H1 (cell line): ENCODE measurements around the gene KCP. TPM values are rescaled to one million over a fixed set of nuclear protein-coding genes. Genes with fewer than 3 reads are reported as not detected.

Experiments
- CTCF ChIA-PET: fragments of 300-600 bp; sonication (Branson Sonifier 250); formaldehyde crosslinking; loops from one replicate; lab custom pipeline; 2021; ENCODE audit not compliant: partially characterized antibody; lab: Charles Lee
- POLR2A ChIA-PET: fragments of 300-600 bp; sonication (Branson Sonifier 250); formaldehyde crosslinking; loops from one replicate; lab custom pipeline; 2021; ENCODE audit warnings: inconsistent platforms; ENCODE audit not compliant: partially characterized antibody; lab: Charles Lee
- DNase-seq, 2 experiments: peaks; one replicate each; pipeline versions ENCODE4 v3.0.0 to v3.0.0-alpha.2; 2010 to 2022; ENCODE audit warnings: low spot score in 2 of 2, low read depth in 1 of 2, mixed read lengths in 1 of 2
- FAIRE-seq: peaks from 2 replicates; lab custom pipeline; 2011; peaks lifted over from hg19 to GRCh38; lab: Jason Lieb, UNC
- H2AFZ ChIP-seq: 2 replicates; pipeline ENCODE4 v1.8.1; 2012; ENCODE audit warnings: low read length, inconsistent platforms
- H2AK5ac ChIP-seq: 2 replicates; pipeline ENCODE4 v1.6.1; 2013; ENCODE audit warnings: low read depth, low read length
- H2BK120ac ChIP-seq: replicated peaks from 2 replicates; pipeline ENCODE3; 2013; ENCODE audit warnings: low read depth, low read length, inconsistent platforms
- H2BK12ac ChIP-seq: 2 replicates; pipeline ENCODE4 v1.6.1; 2013; ENCODE audit warnings: low read depth, low read length
- H2BK15ac ChIP-seq: 2 replicates; pipeline ENCODE4 v1.6.1; 2013; ENCODE audit warnings: low read length
- H2BK20ac ChIP-seq: 2 replicates; pipeline ENCODE4 v1.6.1; 2013; ENCODE audit warnings: low read length
- H2BK5ac ChIP-seq: 2 replicates; pipeline ENCODE4 v1.6.1; 2013; ENCODE audit warnings: low read depth, low read length
- H3K14ac ChIP-seq: 2 replicates; pipeline ENCODE4 v1.6.1; 2013; ENCODE audit warnings: inconsistent platforms; ENCODE audit not compliant: insufficient read length
- H3K18ac ChIP-seq: 2 replicates; pipeline ENCODE4 v1.6.1; 2013; ENCODE audit warnings: low read length; ENCODE audit errors: extremely low read depth
- H3K23ac ChIP-seq: 2 replicates; pipeline ENCODE4 v1.6.1; 2013; ENCODE audit warnings: inconsistent platforms; ENCODE audit not compliant: insufficient read length
- H3K23me2 ChIP-seq: 2 replicates; pipeline ENCODE4 v1.6.1; 2013; ENCODE audit warnings: low read depth, low read length
- H3K27ac ChIP-seq: 2 replicates; pipeline ENCODE4 v1.6.1; 2011; ENCODE audit warnings: low read depth, low read length, inconsistent platforms
- H3K27me3 ChIP-seq, 4 experiments: replicated peaks in 1 of 4; 1 replicate in 1 of 4; 2 replicates in 3 of 4; pipeline versions ENCODE4 v1.6.1 to v1.8.1; 2011 to 2013; ENCODE audit warnings: low read length in 3 of 4, mild to moderate bottlenecking in 3 of 4, inconsistent platforms in 2 of 4, mixed read lengths in 2 of 4, moderate library complexity in 1 of 4; ENCODE audit not compliant: control insufficient read depth in 3 of 4, insufficient read depth in 3 of 4; ENCODE audit errors: extremely low read depth in 1 of 4
- H3K36me3 ChIP-seq, 4 experiments: 2 replicates each; pipeline versions ENCODE4 v1.6.1 to v1.8.1; 2011 to 2013; ENCODE audit warnings: mild to moderate bottlenecking in 4 of 4, low read length in 3 of 4, moderate library complexity in 2 of 4, control low read depth in 1 of 4, inconsistent platforms in 1 of 4; ENCODE audit not compliant: insufficient read depth in 4 of 4, control insufficient read depth in 2 of 4
- H3K4ac ChIP-seq: replicated peaks from 2 replicates; pipeline ENCODE3; 2013; ENCODE audit warnings: low read length, low read depth, mixed read lengths, inconsistent platforms; ENCODE audit not compliant: insufficient read length
- H3K4me1 ChIP-seq, 4 experiments: replicated peaks in 1 of 4; 1 replicate in 1 of 4; 2 replicates in 3 of 4; pipeline versions ENCODE4 v1.6.1 to v1.8.1; 2011 to 2013; ENCODE audit warnings: low read length in 3 of 4, inconsistent platforms in 2 of 4, mixed read lengths in 1 of 4; ENCODE audit not compliant: insufficient read depth in 4 of 4, control insufficient read depth in 3 of 4
- H3K4me2 ChIP-seq, 2 experiments: 2 replicates each; pipeline versions ENCODE4 v1.6.1 to v1.8.1; 2011 to 2013; ENCODE audit warnings: low read depth in 2 of 2, low read length in 2 of 2, control low read depth in 1 of 2, inconsistent platforms in 1 of 2, mild to moderate bottlenecking in 1 of 2; ENCODE audit not compliant: insufficient read depth in 1 of 2
- H3K4me3 ChIP-seq, 4 experiments: fragments of 200-600, 300-600 bp in 1 of 4; sonication (generic), shearing (Covaris generic), sonication (Bioruptor Twin) in 1 of 4; 2 replicates each; pipeline versions ENCODE4 v1.5.1 to v1.8.1; 2011 to 2016; ENCODE audit warnings: low read length in 4 of 4, low read depth in 3 of 4, control low read depth in 2 of 4, inconsistent platforms in 2 of 4, mild to moderate bottlenecking in 2 of 4, mixed read lengths in 1 of 4, moderate library complexity in 1 of 4; ENCODE audit not compliant: insufficient read depth in 2 of 4; ENCODE audit errors: extremely low read depth in 1 of 4
- H3K56ac ChIP-seq: replicated peaks from 2 replicates; pipeline ENCODE3; 2013; ENCODE audit warnings: low read depth, mild to moderate bottlenecking, mixed read lengths, low read length, inconsistent platforms; ENCODE audit not compliant: insufficient read length
- H3K79me1 ChIP-seq: 2 replicates; pipeline ENCODE4 v1.6.1; 2013; ENCODE audit warnings: low read depth, low read length, control low read depth
- H3K79me2 ChIP-seq, 2 experiments: 2 replicates each; pipeline versions ENCODE4 v1.6.1 to v1.8.1; 2012 to 2013; ENCODE audit warnings: low read length in 2 of 2, mild to moderate bottlenecking in 2 of 2, inconsistent platforms in 1 of 2; ENCODE audit not compliant: insufficient read depth in 2 of 2, control insufficient read depth in 1 of 2
- H3K9ac ChIP-seq, 4 experiments: replicated peaks in 1 of 4; 1 replicate in 1 of 4; 2 replicates in 3 of 4; pipeline versions ENCODE4 v1.6.1 to v1.8.1; 2011 to 2013; ENCODE audit warnings: low read depth in 3 of 4, low read length in 3 of 4, control low read depth in 2 of 4, mild to moderate bottlenecking in 2 of 4, moderate library complexity in 2 of 4, inconsistent platforms in 1 of 4; ENCODE audit errors: extremely low read depth in 1 of 4
- H3K9me3 ChIP-seq, 2 experiments: 2 replicates each; pipeline versions ENCODE4 v1.6.1 to v1.8.1; 2012 to 2013; ENCODE audit warnings: mild to moderate bottlenecking in 2 of 2, moderate library complexity in 2 of 2, control low read depth in 1 of 2, inconsistent platforms in 1 of 2, low read depth in 1 of 2, low read length in 1 of 2, mixed read lengths in 1 of 2; ENCODE audit not compliant: insufficient read depth in 2 of 2
- H4K20me1 ChIP-seq, 2 experiments: replicated peaks in 1 of 2; 2 replicates each; pipeline versions ENCODE3 to v1.8.1; 2011 to 2013; ENCODE audit warnings: inconsistent platforms in 2 of 2, low read length in 2 of 2, mild to moderate bottlenecking in 1 of 2; ENCODE audit not compliant: insufficient read depth in 2 of 2, control insufficient read depth in 1 of 2
- H4K5ac ChIP-seq: 2 replicates; pipeline ENCODE4 v1.6.1; 2013; ENCODE audit warnings: low read length, low read depth, mixed read lengths, inconsistent platforms; ENCODE audit not compliant: insufficient read length
- H4K8ac ChIP-seq: 2 replicates; pipeline ENCODE4 v1.8.0; 2013; ENCODE audit warnings: mild to moderate bottlenecking, moderate library complexity, low read length, inconsistent platforms; ENCODE audit not compliant: insufficient read depth; ENCODE audit errors: extremely low read depth
- H4K91ac ChIP-seq: replicated peaks from 2 replicates; pipeline ENCODE3; 2013; ENCODE audit warnings: low read length, mixed read lengths, inconsistent platforms; ENCODE audit not compliant: insufficient read length
- ASH2L ChIP-seq: fragments of 200-600, 300-600 bp; sonication (generic); IDR thresholded peaks from one replicate; pipeline ENCODE4 v1.7.1; 2017; ENCODE audit warnings: low read length
- CBX8 ChIP-seq: fragments of 300-800, 300-1000 bp; sonication (generic); IDR thresholded peaks from 2 replicates; pipeline ENCODE4 v1.7.1; 2016; ENCODE audit warnings: low read depth, low read length, borderline replicate concordance
- CEBPB ChIP-seq: IDR thresholded peaks from 2 replicates; pipeline ENCODE4 v1.6.1; 2012; ENCODE audit warnings: low read depth, low read length
- E2F6 ChIP-seq: IDR thresholded peaks from 2 replicates; pipeline ENCODE4 v1.6.1; 2012; ENCODE audit warnings: inconsistent platforms
- KDM1A ChIP-seq: fragments of 200-600, 300-600 bp; sonication (generic); IDR thresholded peaks from 2 replicates; pipeline ENCODE4 v1.7.1; 2016; ENCODE audit warnings: mild to moderate bottlenecking, low read length, borderline replicate concordance
- SIN3A ChIP-seq, 2 experiments: IDR thresholded peaks in 1 of 2; conservative IDR thresholded peaks in 1 of 2; 2 replicates each; pipeline ENCODE4 v1.6.1; 2011 to 2012; ENCODE audit warnings: low read length in 2 of 2, improper control_type of control experiment in 1 of 2, low read depth in 1 of 2, mild to moderate bottlenecking in 1 of 2
- SP4 ChIP-seq: IDR thresholded peaks from 2 replicates; pipeline ENCODE4 v1.6.1; 2012; ENCODE audit warnings: low read length, inconsistent platforms
- TCF12 ChIP-seq: IDR thresholded peaks from 2 replicates; pipeline ENCODE4 v1.6.1; 2011; ENCODE audit warnings: low read depth, mild to moderate bottlenecking, low read length
- YY1 ChIP-seq: IDR thresholded peaks from 2 replicates; pipeline ENCODE4 v1.6.1; 2011; ENCODE audit warnings: low read depth, mild to moderate bottlenecking, low read length
- ZNF274 ChIP-seq: IDR thresholded peaks from 2 replicates; pipeline ENCODE4 v1.7.0; 2012; ENCODE audit warnings: low read length, borderline replicate concordance; ENCODE audit errors: extremely low read depth
- WGBS, 2 experiments: shearing (Covaris generic) in 1 of 2; methylation state at CpG; one replicate each; pipeline versions ENCODE4 v1.1.6 to v1.1.7; 2013 to 2015; ENCODE audit warnings: low lambda C conversion rate in 2 of 2, mixed read lengths in 2 of 2, inconsistent platforms in 1 of 2, low coverage in 1 of 2, missing lambda C conversion rate in 1 of 2; ENCODE audit not compliant: insufficient replicate concordance in 2 of 2, insufficient coverage in 1 of 2, insufficient read length in 1 of 2; ENCODE audit errors: extremely low coverage in 1 of 2, missing lambda C conversion rate in 1 of 2; 5-methylcytosine and 5-hydroxymethylcytosine counted together
- polyA plus RNA-seq, 7 experiments: library from polyadenylated mRNA; depleted of rRNA in 3 of 7; stranded (reverse) in 5 of 7; unstranded in 2 of 7; fragments of >200 nt in 5 of 7; fragments of 200-250 nt in 2 of 7; gene quantifications; 1 replicate in 5 of 7; 2 replicates in 1 of 7; 4 replicates in 1 of 7; pipeline versions ENCODE4 v1.2.1 to v1.2.3, GENCODE V29; 2011 to 2013; ENCODE audit warnings: missing spikeins in 2 of 7, mixed read lengths in 2 of 7
- total RNA-seq: library from RNA; stranded (reverse); fragmentation: NEBNext Ultra II Directional; extraction: Animal tissue kit (Norgen Biotek cat#: 25700); gene quantifications from 2 replicates; pipeline ENCODE4 v1.2.1, GENCODE V29; 2021
- TF ChIP-seq, protein P1 (sequence below), 3 experiments: IDR thresholded peaks; 1 replicate in 2 of 3; 2 replicates in 1 of 3; pipeline versions ENCODE4 v1.5.1 to v1.6.1; 2011; ENCODE audit warnings: low read length in 3 of 3, mild to moderate bottlenecking in 3 of 3, inconsistent platforms in 2 of 3, low read depth in 1 of 3, moderate library complexity in 1 of 3; ENCODE audit not compliant: insufficient read depth in 1 of 3; ENCODE audit errors: control extremely low read depth in 1 of 3

KCP gene
- total and polyA plus RNA-seq, 2 of the 8 experiments (the other 6 are each of a cell fraction or from before 2014, with no cell fraction given), result 1.3 to 2.0 TPM

GRCh38 chr7:128923411-128923800 is 12.9 kb upstream of the KCP start:
- POLR2A ChIA-PET, result interaction anchor here (1.7 to 2.5 kb wide), 2 partner anchors 11 to 12 kb away, joined by 6 to 8 read pairs; no protein-coding TSS in a partner anchor
- no peak overlapping the region for H3K27ac ChIP-seq
- H3K14ac ChIP-seq, result no peak overlapping the region
- H2AK5ac ChIP-seq, result no peak overlapping the region
- no peak overlapping the region for H2BK5ac ChIP-seq
- H3K9me3 ChIP-seq, result peaks cover 4% of the 10 kb centered on the region in 2 experiments; a peak in 2 of 4 replicates
- H3K23me2 ChIP-seq, result no peaks in the 10 kb centered on the region
- no peak overlapping the region for H3K4me3 ChIP-seq
- no peak overlapping the region for H3K23ac ChIP-seq
- WGBS, 2 experiments, result 90% methylated on average over 5 of the region's 5 CpGs; no CpG with 5 or more reads in 1 of the 2 experiments
- no peak overlapping the region for H2BK120ac ChIP-seq
- H4K91ac ChIP-seq, result no peak overlapping the region
- H3K36me3 ChIP-seq, result no peaks in the 10 kb centered on the region
- no peak overlapping the region for H4K8ac ChIP-seq
- no peaks in the 10 kb centered on the region for H3K79me1 ChIP-seq
- no peaks in the 10 kb centered on the region for H3K79me2 ChIP-seq
- H3K56ac ChIP-seq, result no peak overlapping the region
- H2AFZ ChIP-seq, result no peak overlapping the region
- no peak overlapping the region for H4K5ac ChIP-seq
- H2BK20ac ChIP-seq, result no peak overlapping the region
- TF ChIP-seq ZNF274 (no peak), TCF12 (no peak), SIN3A (conservative IDR thresholded peaks at IDR 0.05 in 1 of 2, IDR thresholded peaks at IDR 0.05 in 1 of 2; ENCODE audit: low read depth in 1 of 2, low read length in 2 of 2) (no peak), CEBPB (no peak), E2F6 (no peak), CBX8 (no peak), SP4 (no peak), ASH2L (no peak), KDM1A (no peak), YY1 (no peak)
- TF ChIP-seq, protein P1, sequence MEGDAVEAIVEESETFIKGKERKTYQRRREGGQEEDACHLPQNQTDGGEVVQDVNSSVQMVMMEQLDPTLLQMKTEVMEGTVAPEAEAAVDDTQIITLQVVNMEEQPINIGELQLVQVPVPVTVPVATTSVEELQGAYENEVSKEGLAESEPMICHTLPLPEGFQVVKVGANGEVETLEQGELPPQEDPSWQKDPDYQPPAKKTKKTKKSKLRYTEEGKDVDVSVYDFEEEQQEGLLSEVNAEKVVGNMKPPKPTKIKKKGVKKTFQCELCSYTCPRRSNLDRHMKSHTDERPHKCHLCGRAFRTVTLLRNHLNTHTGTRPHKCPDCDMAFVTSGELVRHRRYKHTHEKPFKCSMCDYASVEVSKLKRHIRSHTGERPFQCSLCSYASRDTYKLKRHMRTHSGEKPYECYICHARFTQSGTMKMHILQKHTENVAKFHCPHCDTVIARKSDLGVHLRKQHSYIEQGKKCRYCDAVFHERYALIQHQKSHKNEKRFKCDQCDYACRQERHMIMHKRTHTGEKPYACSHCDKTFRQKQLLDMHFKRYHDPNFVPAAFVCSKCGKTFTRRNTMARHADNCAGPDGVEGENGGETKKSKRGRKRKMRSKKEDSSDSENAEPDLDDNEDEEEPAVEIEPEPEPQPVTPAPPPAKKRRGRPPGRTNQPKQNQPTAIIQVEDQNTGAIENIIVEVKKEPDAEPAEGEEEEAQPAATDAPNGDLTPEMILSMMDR (IDR thresholded peaks at IDR 0.05; ENCODE audit: control extremely low read depth in 1 of 3, insufficient read depth in 1 of 3, low read depth in 1 of 3, low read length in 3 of 3), result no peak
- no peak overlapping the region for H3K4ac ChIP-seq
- H3K27me3 ChIP-seq, result peaks cover 0 to 4% (median 1%) of the 10 kb centered on the region in 4 experiments; a peak in 3 of 7 replicates
- DNase-seq (no peak), FAIRE-seq (no peak)
- CTCF ChIA-PET, result interaction anchor here (0.6 to 4.5 kb wide), 14 partner anchors 9 to 493 kb away, joined by 3 to 32 read pairs (median 4); partner anchors contain the start of gene IRF5
- no peaks in the 10 kb centered on the region for H4K20me1 ChIP-seq
- H2BK15ac ChIP-seq, result no peak overlapping the region
- no peak overlapping the region for H3K4me2 ChIP-seq
- H3K9ac ChIP-seq, result no peak overlapping the region
- H3K4me1 ChIP-seq, result peaks cover 2 to 3% (median 2%) of the 10 kb centered on the region in 4 experiments; a peak in 3 of 7 replicates
- no peak overlapping the region for H3K18ac ChIP-seq
- H2BK12ac ChIP-seq, result no peak overlapping the region
